Activated CD8-positive, alpha-beta T cell treated with anti-CD3 and anti-CD28 coated beads for 36 hours (primary cell): ENCODE results near the gene MEIOB. TPM values are rescaled to one million over a fixed set of nuclear protein-coding genes. Genes with fewer than 3 reads are reported as not detected.

Source experiments
- ATAC-seq: fragments of 200-7000 bp; cut with Tn5 transposase; one replicate; pipeline ENCODE4 v1.10.0; 2021; ENCODE audit warnings: mild to moderate bottlenecking, moderate library complexity
- CTCF ChIA-PET: fragments of 350-600 bp; sonication (Branson Sonifier 250); formaldehyde crosslinking; loops from one replicate; lab custom pipeline; 2021; ENCODE audit warnings: antibody characterized with exemption; lab: Charles Lee
- POLR2A ChIA-PET: fragments of 350-600 bp; sonication (Branson Sonifier 250); formaldehyde crosslinking; loops from one replicate; lab custom pipeline; 2021; ENCODE audit warnings: antibody characterized with exemption; lab: Charles Lee
- DNase-seq: peaks from one replicate; pipeline ENCODE4 v3.0.0-alpha.2; 2020
- H3K27ac Mint-ChIP-seq: one replicate; pipeline ENCODE4 v1.8.0; 2021; ENCODE audit warnings: mild to moderate bottlenecking, mixed read lengths
- H3K27me3 Mint-ChIP-seq: one replicate; pipeline ENCODE4 v1.8.0; 2021; ENCODE audit warnings: mixed read lengths
- H3K36me3 Mint-ChIP-seq: one replicate; pipeline ENCODE4 v1.8.0; 2021; ENCODE audit warnings: low read depth, mixed read lengths
- H3K4me1 Mint-ChIP-seq: one replicate; pipeline ENCODE4 v1.8.0; 2021; ENCODE audit warnings: low read depth, mixed read lengths
- H3K4me3 Mint-ChIP-seq: one replicate; pipeline ENCODE4 v1.8.0; 2021; ENCODE audit warnings: mild to moderate bottlenecking, moderate library complexity, mixed read lengths
- H3K9me3 Mint-ChIP-seq: one replicate; pipeline ENCODE4 v1.8.0; 2021; ENCODE audit warnings: mixed read lengths
- CTCF ChIP-seq: fragments of 200-600 bp; IDR thresholded peaks from one replicate; pipeline ENCODE4 v1.8.0; 2022; ENCODE audit warnings: antibody characterized with exemption, mild to moderate bottlenecking
- intact Hi-C: fragments of 100-400 bp; cut with micrococcal nuclease; formaldehyde crosslinking; loops from one replicate; pipeline ENCODE4 v1.10.0; 2022
- total RNA-seq, 2 experiments: library from RNA; stranded (reverse); gene quantifications; one replicate each; pipeline ENCODE4 v1.2.3, GENCODE V29; 2021

MEIOB gene
- total RNA-seq, 2 experiments from 2014 or later, result 0.34 to 0.40 TPM

GRCh38 chr16:1794908-1795666 lies 76.9 kb downstream of the MEIOB start:
- Mint-ChIP-seq H3K9me3 (peaks cover 12% of the 10 kb centered on the region), H3K4me1 (no peaks in the 10 kb centered on the region), H3K4me3 (no peak overlapping the region), H3K36me3 (peaks cover 6% of the 10 kb centered on the region), H3K27me3 (no peaks in the 10 kb centered on the region), H3K27ac (no peak overlapping the region)
- intact Hi-C loops, result no loop called here
- no peak for ATAC-seq
- ChIA-PET POLR2A (interaction anchor here (0.8 to 1.7 kb wide), 2 partner anchors 11 to 20 kb away, joined by 3 to 4 read pairs; no protein-coding TSS in a partner anchor), CTCF (no interaction called here)
- DNase-seq, result no peak
- no peak for TF ChIP-seq CTCF

GRCh38 chr16:1794221-1794871 lies 77.6 kb downstream of the MEIOB start:
- intact Hi-C loops, result no loop called here
- Mint-ChIP-seq H3K27me3 (no peaks in the 10 kb centered on the region), H3K36me3 (peaks cover 6% of the 10 kb centered on the region), H3K4me1 (no peaks in the 10 kb centered on the region), H3K27ac (no peak overlapping the region), H3K4me3 (no peak overlapping the region), H3K9me3 (peaks cover 10% of the 10 kb centered on the region)
- POLR2A ChIA-PET, result interaction anchor here (1.7 kb wide), 1 partner anchor 19 kb away, joined by 3 read pairs; no protein-coding TSS in a partner anchor
- TF ChIP-seq CTCF, result no peak
- no peak for ATAC-seq
- no peak for DNase-seq
- CTCF ChIA-PET, result no interaction called here

- no peak for TF ChIP-seq CTCF
- Mint-ChIP-seq H3K36me3 (peaks cover 7% of the 10 kb centered on the region), H3K4me3 (no peak within 1 kb of the TSS), H3K27me3 (no peaks in the 10 kb centered on the region), H3K4me1 (no peaks in the 10 kb centered on the region), H3K9me3 (peaks cover 5% of the 10 kb centered on the region), H3K27ac (no peak within 1 kb of the TSS)
- CTCF ChIA-PET, result no interaction called here
- ATAC-seq, result no peak
- intact Hi-C loops, result no loop called here
- DNase-seq, result no peak
- POLR2A ChIA-PET, result interaction anchor here (1.7 kb wide), 1 partner anchor 19 kb away, joined by 3 read pairs; no protein-coding TSS in a partner anchor
Observed at GRCh38 chr16:1793578-1794220, 78.3 kb downstream of the MEIOB start, which contains the start of gene IGFALS. TSS of gene IGFALS (minus strand) at chr16:1793705. CDS start at chr16:1793652, 53 bp downstream.

- ChIA-PET CTCF (no interaction called here), POLR2A (no interaction called here)
- H3K4me3 Mint-ChIP-seq, result no peak overlapping the region
- intact Hi-C loops, result no loop called here
- no peak overlapping the region for H3K27ac Mint-ChIP-seq
- peaks cover 5% of the 10 kb centered on the region for H3K9me3 Mint-ChIP-seq
- ATAC-seq (no peak), DNase-seq (no peak)
- no peaks in the 10 kb centered on the region for H3K4me1 Mint-ChIP-seq
- H3K27me3 Mint-ChIP-seq, result no peaks in the 10 kb centered on the region
- peaks cover 5% of the 10 kb centered on the region for H3K36me3 Mint-ChIP-seq
- TF ChIP-seq CTCF, result no peak
Observed at GRCh38 chr16:1792836-1793577, 79.0 kb downstream of the MEIOB start.
